Embryonic facial prominence (tissue), 1 donor: ENCODE results near the gene ADAM33.

Experiments
- DNase-seq: peaks from one replicate; pipeline ENCODE4 v3.0.0-alpha.2; 2016; ENCODE audit errors: extremely low spot score

Gene ADAM33

GRCh38 chr20:3681931-3682781 lies at the start of gene ADAM33:
Gene ADAM33 (minus strand): TSS chr20:3682010. CDS start chr20:3682004, 6 bp downstream.
- DNase-seq: no peak

GRCh38 chr20:3730803-3731672 lies 49.2 kb upstream of the ADAM33 start:
- DNase-seq: no peak

- DNase-seq: no peak
Observed at GRCh38 chr20:3729811-3730540, 48.2 kb upstream of the ADAM33 start.

- no peak for DNase-seq
Observed at GRCh38 chr20:3729378-3729777, 47.6 kb upstream of the ADAM33 start.

GRCh38 chr20:3728876-3729275 lies 47.1 kb upstream of the ADAM33 start:
- no peak for DNase-seq

- no peak for DNase-seq
Observed at GRCh38 chr20:3728354-3728753, 46.5 kb upstream of the ADAM33 start.

- peak; percentile 43 for DNase-seq
Observed at GRCh38 chr20:3727401-3728021, 45.7 kb upstream of the ADAM33 start.

- DNase-seq: no peak
Observed at GRCh38 chr20:3724356-3724755, 42.5 kb upstream of the ADAM33 start.

- DNase-seq: no peak
Observed at GRCh38 chr20:3723284-3723683, 41.5 kb upstream of the ADAM33 start.

- DNase-seq: no peak
Observed at GRCh38 chr20:3721912-3722311, 40.1 kb upstream of the ADAM33 start.

- no peak for DNase-seq
Observed at GRCh38 chr20:3720626-3721025, 38.8 kb upstream of the ADAM33 start.

GRCh38 chr20:3720068-3720467 lies 38.3 kb upstream of the ADAM33 start:
- no peak for DNase-seq

- DNase-seq: no peak
Observed at GRCh38 chr20:3719046-3719445, 37.2 kb upstream of the ADAM33 start.

- DNase-seq: no peak
Observed at GRCh38 chr20:3716195-3716834, 34.5 kb upstream of the ADAM33 start.

GRCh38 chr20:3714092-3714491 lies 32.3 kb upstream of the ADAM33 start:
- DNase-seq: no peak

GRCh38 chr20:3712279-3712873 lies 30.6 kb upstream of the ADAM33 start, which contains the start of gene SIGLEC1:
Gene SIGLEC1 (minus strand): TSS chr20:3712600. CDS start chr20:3707128, 5,472 bp downstream.
- DNase-seq: no peak

- DNase-seq: no peak
Observed at GRCh38 chr20:3711484-3711941, 29.7 kb upstream of the ADAM33 start.

GRCh38 chr20:3710703-3711483 lies 29.1 kb upstream of the ADAM33 start:
- DNase-seq: no peak

- no peak for DNase-seq
Observed at GRCh38 chr20:3710011-3710466, 28.2 kb upstream of the ADAM33 start.

- no peak for DNase-seq
Observed at GRCh38 chr20:3707508-3707899, 25.7 kb upstream of the ADAM33 start.
